Cardiac ventricle fibroblast (primary cell): ENCODE data around the gene SCGB2A2. TPM values are rescaled to one million over a fixed set of nuclear protein-coding genes. Genes with fewer than 3 reads are reported as not detected.

Source experiments
- total RNA-seq: library from RNA; depleted of rRNA; stranded (reverse); fragments of >200 nt; gene quantifications from 2 replicates; pipeline ENCODE4 v1.2.3, GENCODE V29; 2015

SCGB2A2 gene
- not detected in 2 replicates for total RNA-seq

DNA sequence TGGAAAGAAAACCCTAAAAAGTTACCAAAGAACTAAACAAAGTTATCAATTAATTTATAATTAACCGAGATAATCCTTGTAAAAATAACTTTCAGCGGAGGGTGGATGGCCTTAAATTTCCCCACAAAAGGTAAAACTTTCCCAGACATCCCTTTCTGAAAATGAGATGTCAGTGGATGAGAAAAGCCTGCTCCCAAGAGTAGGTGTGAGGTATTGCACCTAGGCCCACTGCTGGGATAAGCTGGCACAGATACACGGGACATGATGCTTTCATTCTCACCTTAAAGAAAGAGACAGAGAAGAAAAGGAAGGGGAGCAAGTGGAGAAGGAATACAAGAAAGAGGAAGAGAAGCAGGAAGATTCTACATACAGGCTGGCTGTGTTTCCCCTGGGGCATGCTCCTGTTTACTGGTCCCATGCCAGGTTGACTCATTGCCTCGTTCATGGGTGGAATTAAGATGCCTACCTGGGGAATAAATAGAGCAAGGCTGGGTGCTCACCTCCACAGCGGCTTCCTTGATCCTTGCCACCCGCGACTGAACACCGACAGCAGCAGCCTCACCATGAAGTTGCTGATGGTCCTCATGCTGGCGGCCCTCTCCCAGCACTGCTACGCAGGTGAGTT is at the start of gene SCGB2A2:
Gene SCGB2A2, plus strand, starts transcription at position 505 of the 625 bp plus-strand sequence. Its CDS starts 59 bp downstream, at position 564.

DNA sequence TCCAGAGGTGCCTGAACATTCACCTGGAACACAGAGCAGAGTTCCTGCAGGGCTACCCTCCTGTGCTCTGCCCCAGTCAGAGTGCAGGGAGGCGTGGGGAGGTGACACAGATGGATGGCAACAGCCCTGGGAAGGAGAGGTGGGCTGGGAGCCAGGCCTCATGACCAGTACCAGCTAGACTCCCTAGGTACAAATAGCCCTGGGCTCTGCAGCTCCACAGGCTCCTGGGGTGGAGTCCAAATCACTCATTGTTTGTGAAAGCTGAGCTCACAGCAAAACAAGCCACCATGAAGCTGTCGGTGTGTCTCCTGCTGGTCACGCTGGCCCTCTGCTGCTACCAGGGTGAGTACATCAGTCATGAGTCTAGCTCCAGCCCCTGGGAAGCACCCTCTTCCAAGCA is 27.9 kb upstream of the SCGB2A2 start, which contains the start of gene SCGB1D2:
Gene SCGB1D2, plus strand, starts transcription at position 219 of the 400 bp plus-strand sequence. Its CDS starts 69 bp downstream, at position 288.

DNA sequence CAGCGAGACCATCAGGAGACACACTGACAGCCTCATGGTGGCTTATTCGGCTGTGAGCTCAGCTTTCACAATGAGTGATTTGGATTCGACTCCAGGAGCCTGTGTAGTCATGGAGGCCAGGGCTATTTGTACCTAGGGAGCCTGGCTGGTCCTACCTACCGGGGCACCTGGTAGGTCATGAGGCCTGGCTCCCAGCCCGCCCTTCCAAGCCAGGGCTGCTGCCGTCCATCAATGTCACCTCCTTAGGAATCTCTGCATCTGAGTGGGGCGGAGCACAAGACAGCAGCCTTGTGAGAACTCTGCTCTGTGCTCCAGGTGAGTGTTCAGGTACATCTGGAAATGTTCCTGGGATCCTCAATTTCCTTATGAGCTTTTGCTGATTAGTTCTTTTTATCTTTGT is 29.0 kb downstream of the SCGB2A2 start, which contains the start of gene SCGB1D4:
Gene SCGB1D4, minus strand, starts transcription at position 101 of the 400 bp plus-strand sequence. Its CDS starts 65 bp downstream, at position 36.

Other genes starting within 250 kb of the SCGB2A2 start
- gene INCENP, start 146.1 kb upstream of the SCGB2A2 start, total RNA-seq, result 19.8 and 21.2 TPM in 2 replicates
- not detected in 2 replicates for gene SCGB1D1, start 79.9 kb upstream of the SCGB2A2 start, total RNA-seq
- gene SCGB2A1, start 61.5 kb upstream of the SCGB2A2 start, total RNA-seq, result not detected in 2 replicates
- gene SCGB1D2, start 27.9 kb upstream of the SCGB2A2 start, total RNA-seq, result not detected in 2 replicates
- not detected in 2 replicates for gene SCGB1D4, start 28.9 kb downstream of the SCGB2A2 start, total RNA-seq
- gene ASRGL1, start 67.3 kb downstream of the SCGB2A2 start, total RNA-seq, result 0.15 and 0.44 TPM in 2 replicates
- not detected in 2 replicates for gene SCGB1A1, start 148.9 kb downstream of the SCGB2A2 start, total RNA-seq